Measurements from ENCODE around the gene BORCS6. TPM values are rescaled to one million over a fixed set of nuclear protein-coding genes. Genes with fewer than 3 reads are reported as not detected.

BORCS6 gene
- total and polyA plus RNA-seq, 2 of the 4 experiments (the other 2 are of a cell fraction): 2.7 to 3.3 TPM

DNA sequence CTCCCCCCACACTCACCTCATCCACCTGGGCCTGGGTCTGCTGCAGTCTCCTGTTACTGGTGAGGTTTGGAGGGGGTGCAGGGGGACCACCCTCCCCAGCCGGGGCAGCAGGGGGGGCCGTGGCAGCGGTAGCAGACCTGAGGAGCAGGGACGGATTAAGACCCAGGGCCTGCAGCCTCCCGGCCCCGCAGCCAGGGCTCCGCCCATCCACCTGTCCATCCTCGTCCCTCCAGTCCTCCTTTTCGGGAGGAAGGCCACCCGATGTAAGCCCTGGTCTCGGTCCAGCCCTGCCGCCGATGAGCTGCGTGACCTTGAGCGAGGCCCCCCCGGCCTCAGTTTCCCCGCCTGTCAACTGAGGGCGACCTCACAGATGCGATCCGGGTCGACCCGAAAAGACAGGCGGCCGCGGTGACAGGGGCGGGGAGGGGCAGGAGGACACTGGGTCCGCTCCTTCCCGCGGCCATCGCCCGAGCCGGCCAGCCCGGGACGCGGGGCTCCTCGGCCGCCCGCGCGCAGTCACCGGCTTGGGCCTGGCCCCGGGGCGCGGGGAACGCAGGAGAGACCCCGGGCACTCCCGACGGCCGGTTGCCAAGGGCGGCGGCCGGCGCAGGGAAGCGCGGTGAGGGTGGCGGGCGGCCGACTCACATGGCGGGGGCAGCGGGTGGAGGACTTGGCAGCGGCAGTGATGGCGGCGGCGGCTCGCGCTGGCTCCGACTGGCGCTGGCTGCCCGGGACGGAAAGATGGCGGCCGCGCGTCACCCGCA is 27.6 kb downstream of the BORCS6 start, which contains the start of gene VAMP2 (continued):
- TF ChIP-seq NFE2L2 (IDR thresholded peaks at IDR 0.05; ENCODE audit: low read depth, low read length) (no peak), MAFK (IDR thresholded peaks at IDR 0.05; ENCODE audit: low read depth, low read length) (no peak)

DNA sequence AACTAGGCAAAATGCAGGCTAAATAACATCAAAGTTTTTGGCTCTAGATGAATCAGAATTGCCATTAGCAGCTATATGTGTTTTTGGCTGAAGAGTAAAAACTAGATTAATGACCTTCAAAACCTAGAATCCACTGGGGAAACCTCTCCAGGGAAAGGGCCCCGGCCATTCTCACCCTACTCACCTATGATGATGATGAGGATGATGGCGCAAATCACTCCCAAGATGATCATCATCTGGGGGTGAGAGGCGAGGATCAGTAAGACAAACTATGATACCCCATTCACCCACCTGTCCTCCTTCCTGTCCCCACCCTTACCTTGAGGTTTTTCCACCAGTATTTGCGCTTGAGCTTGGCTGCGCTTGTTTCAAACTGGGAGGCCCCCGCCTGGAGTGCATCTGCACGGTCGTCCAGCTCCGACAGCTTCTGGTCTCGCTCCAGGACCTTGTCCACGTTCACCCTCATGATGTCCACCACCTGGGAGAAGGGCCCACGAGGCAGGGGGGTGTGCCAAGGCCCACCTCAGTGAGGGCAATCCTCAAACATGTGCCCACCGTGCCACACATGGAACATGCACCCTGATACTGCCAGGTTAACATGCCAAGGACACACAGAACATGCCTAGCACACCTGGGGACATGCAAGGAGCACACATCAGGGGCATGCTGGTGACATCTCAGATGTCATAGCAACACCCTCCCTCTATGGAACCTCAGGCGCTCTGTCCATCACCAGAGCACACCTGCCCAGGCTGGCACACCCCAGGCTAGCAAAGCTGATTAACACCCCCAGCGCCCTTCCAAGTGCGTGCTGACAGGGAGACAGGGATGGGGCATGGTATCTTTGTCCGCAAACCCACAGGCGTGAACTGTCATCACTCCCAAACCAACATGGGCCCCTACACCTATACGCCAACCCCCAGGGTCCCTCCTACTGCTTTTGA is 28.4 kb downstream of the BORCS6 start:
- peak overlapping the region; percentile 99 for H3K4me3 ChIP-seq (ENCODE audit: insufficient read depth, low read depth, low read length)
- H3K4me2 ChIP-seq (ENCODE audit: low read depth, low read length): peak overlapping the region; percentile 95
- H3K14ac ChIP-seq (replicated peaks; ENCODE audit: low read depth, low read length): peak overlapping the region; percentile 87
- no peak for ATAC-seq (ENCODE audit: low read depth)
- CTCF ChIA-PET: no interaction called here
- dilution Hi-C loops (cut with HindIII; ENCODE audit: low sequenced_read_pairs, unreplicated experiment) (no loop called here), in situ Hi-C loops (cut with MboI; ENCODE audit: low sequenced_read_pairs) (loop anchor here (25.0 kb wide), 1 partner anchor 924 kb away; the partner anchor contains the start of genes DVL2, GABARAP and PHF23), intact Hi-C loops (cut with micrococcal nuclease) (no loop called here)
- peak overlapping the region; percentile 93 for H3K9ac ChIP-seq (ENCODE audit: low read depth, low read length)
- peak overlapping the region; percentile 98 for H2AK5ac ChIP-seq (ENCODE audit: low read depth, low read length)
- peak overlapping the region; percentile 97 for H2AFZ ChIP-seq (replicated peaks; ENCODE audit: low read length, poor library complexity)
- BruUV-seq (replicated peaks): no TSS peak
- H4K5ac ChIP-seq (ENCODE audit: low read depth, low read length): 0 out of 2 replicates have a peak overlapping the region, but pooled peaks have one; percentile 21
- peaks cover 21 to 39% of the 10 kb centered on the region in 2 experiments for H3K79me1 ChIP-seq (ENCODE audit: low read depth in 1 of 2, low read length in 2 of 2)
- H4K20me1 ChIP-seq (ENCODE audit: insufficient read depth, low read length): peaks cover 14% of the 10 kb centered on the region
- peak overlapping the region; percentile 94 for H3K23ac ChIP-seq (ENCODE audit: low read depth, low read length)
- H2BK20ac ChIP-seq (ENCODE audit: low read depth, low read length): no peak overlapping the region
- WGBS, 2 experiments (ENCODE audit: extremely low coverage in 2 of 2, insufficient read length in 1 of 2): 50% methylated on average over 8 of the region's 19 CpGs; no CpG with 5 or more reads in 1 of the 2 experiments
- no peak for DNase-seq
- no peak overlapping the region for H2BK5ac ChIP-seq (ENCODE audit: low read depth, low read length, poor library complexity, severe bottlenecking)
- H2AK9ac ChIP-seq (replicated peaks; ENCODE audit: low read depth, low read length, poor library complexity): peak overlapping the region; percentile 99
- H3K56ac ChIP-seq (ENCODE audit: extremely low read depth, insufficient read depth, low read length): no peak overlapping the region; the same call in 1 of the 2 replicates
- peaks cover 28% of the 10 kb centered on the region for H3K4me1 ChIP-seq (ENCODE audit: control insufficient read depth, insufficient read depth, low read length)
- H3K9me1 ChIP-seq (ENCODE audit: insufficient read depth, low read length): peaks cover 7% of the 10 kb centered on the region
- H3K9me3 ChIP-seq (ENCODE audit: control insufficient read depth, insufficient read depth, low read length): no peaks in the 10 kb centered on the region
- no peak overlapping the region for H3K18ac ChIP-seq (ENCODE audit: low read depth, low read length)
- H3K36me3 ChIP-seq (ENCODE audit: control insufficient read depth, insufficient read depth, low read length): peaks cover 15% of the 10 kb centered on the region
- H2BK120ac ChIP-seq (ENCODE audit: low read depth, low read length): no peak overlapping the region
- peak overlapping the region; percentile 93 for H3K27ac ChIP-seq (ENCODE audit: insufficient read depth, low read length)
- H4K8ac ChIP-seq (ENCODE audit: low read depth in 2 of 2, low read length in 2 of 2): peak overlapping the region in 1 of 2 experiments; percentile 93; a peak in 1 of 4 replicates
- H3K27me3 ChIP-seq (ENCODE audit: control insufficient read depth, insufficient read depth, low read length): no peaks in the 10 kb centered on the region
- H2BK15ac ChIP-seq (ENCODE audit: low read depth, low read length): no peak overlapping the region
- POLR2A ChIA-PET (ENCODE audit: unreplicated experiment): no interaction called here
- H4K91ac ChIP-seq (ENCODE audit: insufficient read depth, low read depth, low read length): no peak overlapping the region
- H3K4ac ChIP-seq (ENCODE audit: low read depth, low read length): peak overlapping the region; percentile 86
- TF ChIP-seq, protein P1, sequence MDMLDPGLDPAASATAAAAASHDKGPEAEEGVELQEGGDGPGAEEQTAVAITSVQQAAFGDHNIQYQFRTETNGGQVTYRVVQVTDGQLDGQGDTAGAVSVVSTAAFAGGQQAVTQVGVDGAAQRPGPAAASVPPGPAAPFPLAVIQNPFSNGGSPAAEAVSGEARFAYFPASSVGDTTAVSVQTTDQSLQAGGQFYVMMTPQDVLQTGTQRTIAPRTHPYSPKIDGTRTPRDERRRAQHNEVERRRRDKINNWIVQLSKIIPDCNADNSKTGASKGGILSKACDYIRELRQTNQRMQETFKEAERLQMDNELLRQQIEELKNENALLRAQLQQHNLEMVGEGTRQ (IDR thresholded peaks at IDR 0.05; ENCODE audit: low read depth, low read length): no peak
- TF ChIP-seq CHD1 (IDR thresholded peaks at IDR 0.05; ENCODE audit: low read depth, low read length) (no peak; the same call in 1 of the 2 replicates), MAFK (IDR thresholded peaks at IDR 0.05; ENCODE audit: low read depth, low read length) (no peak), RAD21 (IDR thresholded peaks at IDR 0.05; ENCODE audit: low read length) (no peak), CEBPB (IDR thresholded peaks at IDR 0.05; ENCODE audit: low read depth, low read length) (no peak), MAZ (IDR thresholded peaks at IDR 0.05; ENCODE audit: borderline replicate concordance, low read depth, low read length) (no peak), CTCF (conservative IDR thresholded peaks at IDR 0.05; ENCODE audit: low read depth, low read length) (no peak), MXI1 (IDR thresholded peaks at IDR 0.05; ENCODE audit: borderline replicate concordance, low read depth, low read length) (no peak)

Data from IMR-90 (cell line).